Testis (tissue), 3 donors: ENCODE results near the gene TRIM32. TPM values are rescaled to one million over a fixed set of nuclear protein-coding genes. Genes with fewer than 3 reads are reported as not detected.

Source experiments
- DNase-seq: peaks from one replicate; pipeline ENCODE4 v3.0.0-alpha.2; 2019
- H3K27ac ChIP-seq, 2 donors: fragments of 200-600 bp; sonication (generic); one replicate each; pipeline ENCODE4 v1.5.1; 2019
- H3K27me3 ChIP-seq: fragments of 200-600 bp; sonication (generic); one replicate; pipeline ENCODE4 v1.5.1; 2019
- H3K36me3 ChIP-seq: fragments of 200-600 bp; sonication (generic); one replicate; pipeline ENCODE4 v1.5.1; 2017; ENCODE audit warnings: low read depth; ENCODE audit errors: missing control alignments
- H3K4me1 ChIP-seq: fragments of 200-600 bp; sonication (generic); one replicate; pipeline ENCODE4 v1.5.1; 2019
- H3K4me3 ChIP-seq, 2 donors: fragments of 200-600 bp; sonication (generic); one replicate each; pipeline ENCODE4 v1.5.1; 2017 to 2019
- H3K9me3 ChIP-seq: fragments of 200-600 bp; sonication (generic); one replicate; pipeline ENCODE4 v1.5.1; 2017
- CTCF ChIP-seq, 3 experiments: fragments of 450-650 bp in 2 of 3; fragments of 200-600 bp in 1 of 3; sonication (generic) in 1 of 3; IDR thresholded peaks; one replicate each; pipeline ENCODE4 v1.5.1; 2016 to 2019; ENCODE audit warnings: antibody characterized with exemption in 3 of 3, mild to moderate bottlenecking in 2 of 3, moderate library complexity in 1 of 3
- POLR2A ChIP-seq: fragments of 450-650 bp; IDR thresholded peaks from one replicate; pipeline ENCODE4 v1.6.1; 2017; ENCODE audit warnings: antibody characterized with exemption, mild to moderate bottlenecking, moderate library complexity
- WGBS, 2 donors: methylation state at CpG; one replicate each; pipeline ENCODE4 v1.1.5; 2018; 5-methylcytosine and 5-hydroxymethylcytosine counted together
- intact Hi-C: fragments of 100-400 bp; cut with DNase I; formaldehyde crosslinking; loops from one replicate; pipeline ENCODE4 v1.15.1; 2023; ENCODE audit warnings: low total_unique reads
- polyA plus RNA-seq: library from polyadenylated mRNA; stranded (reverse); fragments of 350-450 nt; fragmentation: Illumina TruSeq; extraction: RNeasy Lipid Tissue Mini Kit (QIAGEN cat#74804); gene quantifications from one replicate; pipeline ENCODE4 v1.2.3, GENCODE V29; 2014; ENCODE audit warnings: low read depth, low replicate concordance; ENCODE audit not compliant: insufficient read depth
- total RNA-seq, 2 donors: library from RNA; depleted of rRNA; stranded (reverse); fragments of >200 nt; gene quantifications; one replicate each; pipeline ENCODE4 v1.2.3, GENCODE V29; 2016

TRIM32 gene
- total and polyA plus RNA-seq, 3 donors from 2014 or later, result 12.5 to 15.2 (median 12.6) TPM

GRCh38 chr9:116661037-116661954 is 25.8 kb upstream of the TRIM32 start:
- TF ChIP-seq POLR2A, result no peak
- TF ChIP-seq CTCF (IDR thresholded peaks at IDR 0.05), result peak; percentile 45 to 70 (median 55)
- H3K4me1 ChIP-seq, result peaks cover 13% of the 10 kb centered on the region
- H3K4me3 ChIP-seq, result no peak overlapping the region
- H3K9me3 ChIP-seq, result no peaks in the 10 kb centered on the region
- intact Hi-C loops, result no loop called here
- H3K36me3 ChIP-seq, result no peaks in the 10 kb centered on the region
- DNase-seq, result peak; percentile 36
- H3K27me3 ChIP-seq, result no peaks in the 10 kb centered on the region
- no peak overlapping the region for H3K27ac ChIP-seq
- 51 to 64% methylated on average over 7 of the region's 7 CpGs for WGBS, 2 donors

- no peak for DNase-seq
- Histone ChIP-seq H3K27me3 (no peaks in the 10 kb centered on the region), H3K4me3 (no peak overlapping the region), H3K36me3 (no peaks in the 10 kb centered on the region), H3K4me1 (peaks cover 13% of the 10 kb centered on the region), H3K9me3 (no peaks in the 10 kb centered on the region), H3K27ac (peak overlapping the region in 1 of 2 donors; percentile 38)
- intact Hi-C loops, result no loop called here
- no peak for TF ChIP-seq CTCF (IDR thresholded peaks at IDR 0.05)
- no peak for TF ChIP-seq POLR2A
- WGBS, 2 donors, result 58 to 69% methylated on average over 6 of the region's 6 CpGs
Observed at GRCh38 chr9:116662646-116663310, 24.3 kb upstream of the TRIM32 start.

DNA sequence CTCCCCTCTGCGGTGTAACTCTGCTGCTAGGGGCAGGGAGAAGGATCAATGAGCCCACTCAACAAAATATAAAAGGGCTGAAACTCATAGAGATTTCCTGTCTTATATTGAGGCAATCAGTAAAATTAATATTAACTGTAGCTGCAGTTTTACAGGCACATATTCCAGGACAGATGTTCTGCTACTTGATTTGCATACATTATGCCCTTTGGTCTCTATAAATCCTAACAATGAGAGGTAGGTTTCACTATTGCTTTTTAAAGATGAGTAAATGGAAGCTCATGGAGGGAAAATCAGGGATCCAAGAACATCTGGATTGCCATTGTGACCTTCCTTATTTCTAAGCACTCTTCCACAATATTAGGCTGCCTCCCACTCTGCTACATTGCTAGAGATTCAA is 23.5 kb upstream of the TRIM32 start:
- intact Hi-C loops, result no loop called here
- H3K27me3 ChIP-seq, result no peaks in the 10 kb centered on the region
- DNase-seq, result no peak
- H3K9me3 ChIP-seq, result no peaks in the 10 kb centered on the region
- no peak for TF ChIP-seq CTCF (IDR thresholded peaks at IDR 0.05)
- no peak for TF ChIP-seq POLR2A
- peaks cover 13% of the 10 kb centered on the region for H3K4me1 ChIP-seq
- H3K36me3 ChIP-seq, result no peaks in the 10 kb centered on the region
- no peak overlapping the region for H3K4me3 ChIP-seq
- WGBS, 2 donors, result 95 to 98% methylated on average over 1 of the region's 1 CpG
- H3K27ac ChIP-seq, result peak overlapping the region in 1 of 2 donors; percentile 38

DNA sequence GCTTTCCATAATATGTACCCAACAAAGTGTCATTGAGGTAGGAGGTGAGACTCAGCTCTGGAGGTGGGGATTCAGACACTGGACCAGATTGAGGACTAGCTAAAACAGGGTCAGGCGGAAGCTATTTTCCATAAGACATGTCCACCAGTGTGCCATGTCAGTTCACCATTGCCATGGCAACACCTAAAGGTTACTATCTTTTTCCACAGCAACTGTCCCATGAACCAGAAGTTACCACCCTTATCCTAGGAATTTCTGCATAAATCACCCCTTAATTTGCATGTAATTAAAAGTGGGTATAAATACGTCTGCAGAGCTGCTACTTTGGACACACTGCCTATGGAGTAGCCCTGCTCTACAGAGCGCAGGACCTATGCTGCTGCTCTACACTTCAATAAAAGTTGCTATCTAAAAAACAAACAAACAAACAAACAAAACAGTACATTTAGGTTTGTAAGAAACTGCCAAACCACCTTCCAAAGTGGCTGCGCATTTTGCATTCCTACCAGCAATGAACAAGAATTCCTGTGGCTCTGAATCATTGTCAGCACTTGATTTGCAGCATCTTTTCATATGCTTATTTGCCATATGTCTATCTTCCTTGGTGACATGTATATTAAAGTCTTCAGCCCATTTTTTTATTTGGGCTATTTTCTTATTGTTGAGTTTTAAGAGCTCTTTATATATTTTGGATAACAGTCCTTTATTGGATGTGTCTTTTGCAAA is 18.0 kb upstream of the TRIM32 start:
- Histone ChIP-seq H3K36me3 (no peaks in the 10 kb centered on the region), H3K4me1 (peaks cover 6% of the 10 kb centered on the region), H3K9me3 (no peaks in the 10 kb centered on the region), H3K4me3 (no peak overlapping the region), H3K27ac (no peak overlapping the region), H3K27me3 (no peaks in the 10 kb centered on the region)
- TF ChIP-seq CTCF (IDR thresholded peaks at IDR 0.05) (no peak), POLR2A (no peak)
- no peak for DNase-seq
- 91 to 97% methylated on average over 4 of the region's 4 CpGs for WGBS, 2 donors
- intact Hi-C loops, result no loop called here
